Measurements from ENCODE around the gene MFSD11.
A peak's percentile ranks its signal among the peaks of the same experiment; 100 is the strongest.
"Not testable (repeated sequence)": the region's sequence is repeated elsewhere in the genome, so short reads cannot be mapped to it uniquely, and the experiment has no call there.

Gene MFSD11

DNA sequence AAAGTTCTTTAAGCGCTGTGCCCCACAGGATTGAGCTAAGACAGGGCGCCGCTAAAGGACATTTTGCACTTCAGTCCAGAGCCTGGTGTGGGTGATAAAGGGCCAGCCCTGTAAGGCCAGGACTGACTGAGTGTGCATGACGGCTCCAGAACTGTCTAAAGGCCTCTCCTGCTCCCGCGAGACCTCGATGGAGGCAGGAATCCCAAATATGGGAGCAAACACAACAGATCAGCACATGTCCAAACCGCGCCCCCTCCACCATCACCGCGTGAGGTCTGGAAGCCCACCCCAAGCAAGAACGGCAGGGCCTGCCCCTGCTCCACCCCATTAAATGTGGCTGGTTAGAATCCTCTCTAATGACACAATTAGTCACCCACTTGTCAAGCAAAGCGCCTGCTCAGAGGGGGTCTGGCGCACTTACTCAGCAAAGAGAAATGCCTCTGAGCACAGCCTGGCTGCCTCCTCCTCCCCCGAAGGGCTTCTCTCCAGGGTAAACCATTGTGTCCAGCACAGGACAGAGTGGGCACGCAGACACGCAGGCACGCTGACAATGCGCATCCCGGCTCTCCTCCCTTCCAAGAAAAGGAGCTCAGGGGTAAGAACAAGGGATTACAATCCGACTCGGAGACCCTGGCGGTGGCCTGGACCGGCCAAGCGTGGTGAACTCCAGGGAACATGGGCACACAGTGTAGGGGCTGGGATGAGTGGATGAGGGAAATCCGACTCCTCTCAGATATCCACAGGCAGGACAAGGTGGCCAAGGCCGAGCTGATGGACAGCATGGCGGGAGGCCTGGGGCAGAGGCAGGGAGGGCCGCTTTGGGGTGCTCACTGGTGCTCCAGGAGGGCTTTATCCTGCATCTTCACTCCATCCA is 28.6 kb upstream of the MFSD11 start:
- DNase-seq: no peak

DNA sequence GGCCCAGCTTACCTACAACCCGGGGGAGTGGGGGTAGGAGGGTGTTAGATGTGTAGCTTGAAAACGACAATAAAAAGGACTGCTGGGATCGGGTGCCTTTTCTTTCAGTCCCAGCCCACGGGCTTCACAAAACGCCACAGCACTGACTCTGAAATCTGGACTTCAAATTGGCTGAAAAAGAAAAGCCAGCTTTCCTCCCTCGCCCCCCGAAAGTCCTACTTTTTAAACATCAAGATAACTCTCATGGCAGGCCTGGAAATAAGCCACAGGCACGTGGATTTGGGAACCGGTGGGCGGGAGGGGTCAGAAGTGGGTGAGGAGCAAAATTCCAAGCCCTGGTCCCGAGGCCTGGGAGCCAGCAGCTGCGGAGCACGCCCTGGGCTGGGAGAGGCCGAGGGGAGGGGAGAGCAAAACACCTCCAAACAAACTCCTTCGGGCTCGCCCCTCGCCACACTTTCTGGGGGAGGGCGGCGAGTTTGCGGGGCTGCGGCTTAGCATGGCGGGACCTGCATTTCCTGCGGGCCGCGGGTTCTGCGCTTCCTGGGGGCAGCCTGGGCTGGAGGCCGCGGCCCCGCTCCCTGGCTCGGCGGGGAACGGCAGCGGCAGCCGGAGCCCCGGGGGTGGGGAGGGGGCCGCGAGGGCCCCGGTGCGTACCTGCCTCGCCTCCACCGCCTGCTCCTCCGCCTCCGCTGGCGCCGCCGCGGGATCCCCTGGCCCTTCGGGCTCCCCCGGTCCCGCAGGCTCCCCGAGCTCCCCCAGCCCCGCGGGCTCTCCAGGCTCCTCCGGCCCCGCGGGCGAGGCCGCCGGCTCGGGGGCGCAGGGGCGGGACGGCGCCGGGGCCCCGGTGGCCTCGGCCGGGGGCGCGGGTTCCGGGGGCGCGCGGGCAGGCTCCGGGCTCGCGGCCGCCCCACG is 27.7 kb upstream of the MFSD11 start:
- DNase-seq: not testable (repeated sequence)

- DNase-seq: no peak
These were observed 26.9 kb upstream of the MFSD11 start, which contains the start of gene MXRA7 for GRCh38 chr17:76710863-76711611. MXRA7 (minus strand) TSS chr17:76710965; CDS start chr17:76710946, 19 bp downstream.

- DNase-seq: not testable (repeated sequence)
These were observed 25.6 kb upstream of the MFSD11 start for GRCh38 chr17:76712321-76712720.

- no peak for DNase-seq
These were observed 24.2 kb upstream of the MFSD11 start for GRCh38 chr17:76713765-76714164.

GRCh38 chr17:76714336-76714735 is 23.6 kb upstream of the MFSD11 start:
- no peak for DNase-seq

GRCh38 chr17:76714822-76715495 is 23.0 kb upstream of the MFSD11 start:
- peak; percentile 80 for DNase-seq

DNA sequence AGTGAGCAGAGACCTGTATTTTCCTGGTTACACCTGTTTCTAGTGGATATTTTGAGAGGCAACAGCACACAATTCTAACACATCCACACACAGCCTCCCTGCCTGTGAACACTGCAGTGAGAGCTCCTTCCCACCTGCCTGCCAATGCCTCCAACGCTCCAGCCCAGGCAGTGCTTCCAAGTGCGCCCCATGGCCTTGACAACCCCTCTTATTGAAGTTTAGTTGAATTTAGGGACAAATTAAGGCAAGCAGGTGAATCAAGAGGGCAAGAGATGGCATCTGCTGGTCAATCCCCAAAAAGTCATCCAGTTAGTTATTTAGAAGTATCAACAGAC is 22.5 kb upstream of the MFSD11 start:
- no peak for DNase-seq

- DNase-seq: peak; percentile 92
These were observed 21.6 kb upstream of the MFSD11 start for GRCh38 chr17:76716146-76716838.

DNA sequence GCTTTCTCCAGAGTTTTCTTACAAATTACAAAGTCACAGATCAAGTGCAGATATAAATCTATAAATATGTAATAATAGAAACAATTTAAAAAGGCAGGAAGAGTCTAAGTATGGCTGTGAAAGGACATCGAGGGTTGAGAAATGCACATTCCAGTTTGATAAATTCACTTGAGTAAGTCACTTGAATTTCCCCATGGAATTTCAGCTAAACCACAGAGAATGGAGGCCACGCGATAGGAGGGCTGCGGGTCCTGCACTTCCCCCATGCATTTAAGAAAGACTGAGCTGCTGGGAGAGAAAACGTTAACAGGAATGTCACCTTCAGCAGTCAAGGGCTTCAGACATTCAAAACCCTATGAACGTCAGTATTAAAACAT is 21.1 kb upstream of the MFSD11 start:
- DNase-seq: no peak

DNA sequence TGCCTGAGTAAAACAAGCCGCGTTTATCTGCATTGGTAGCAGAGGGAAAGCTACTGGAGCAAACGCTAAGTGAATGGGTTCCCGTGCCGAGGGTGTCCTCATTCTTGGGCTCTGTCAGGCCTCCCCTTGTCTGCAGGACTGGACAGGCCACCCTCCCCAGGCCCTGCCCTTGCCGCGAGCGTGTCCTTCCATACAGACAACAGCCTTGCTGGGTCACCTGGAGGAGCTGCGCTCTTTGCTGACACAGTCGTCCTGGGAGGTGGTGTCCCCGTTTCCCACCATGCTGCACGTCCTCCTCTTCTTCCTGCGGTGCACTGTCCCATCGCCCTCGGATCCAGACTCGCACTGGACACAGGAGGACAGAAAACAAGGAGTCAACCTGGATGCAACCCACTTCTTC is 19.4 kb upstream of the MFSD11 start:
- DNase-seq: no peak

GRCh38 chr17:76720211-76720610 is 17.7 kb upstream of the MFSD11 start:
- DNase-seq: no peak

- DNase-seq: no peak
These were observed 17.0 kb upstream of the MFSD11 start for GRCh38 chr17:76720941-76721340.

DNA sequence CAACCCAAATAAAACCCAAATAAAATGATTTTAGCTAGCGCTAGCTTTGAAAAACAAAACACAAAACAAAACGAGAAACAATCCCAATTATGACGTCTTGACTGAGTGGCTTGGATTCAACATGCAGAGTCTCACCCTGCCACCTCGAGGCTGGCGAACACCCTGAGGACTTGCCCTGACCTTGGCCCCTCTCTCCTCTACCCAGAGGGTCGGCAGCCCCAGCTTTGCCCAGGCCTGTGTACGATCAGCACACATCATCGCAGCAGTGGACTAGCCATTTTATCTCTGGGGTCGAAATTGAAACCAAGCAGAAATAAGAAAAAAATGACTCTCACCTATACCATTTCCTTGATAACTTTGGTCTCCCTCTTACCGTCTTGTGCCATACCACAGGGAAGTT is 16.5 kb upstream of the MFSD11 start:
- no peak for DNase-seq

- no peak for DNase-seq
These were observed 15.6 kb upstream of the MFSD11 start for GRCh38 chr17:76722279-76722678.

DNA sequence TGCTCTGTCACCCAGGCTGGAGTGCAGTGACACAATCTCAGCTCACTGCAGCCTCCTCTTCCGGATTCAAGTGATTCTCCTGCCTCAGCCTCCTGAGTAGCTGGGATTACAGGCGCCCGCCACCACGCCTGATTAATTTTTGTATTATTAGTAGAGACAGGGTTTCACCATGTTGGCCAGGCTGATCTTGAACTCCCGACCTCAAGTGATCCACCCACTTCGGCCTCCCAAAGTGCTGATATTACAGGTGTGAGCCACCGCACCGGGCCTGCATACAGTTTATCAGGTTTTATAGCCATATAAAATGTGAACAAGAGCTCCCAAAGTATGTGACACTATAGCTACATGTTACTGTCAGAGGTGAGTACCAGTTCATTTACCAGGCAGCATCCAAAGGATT is 14.9 kb upstream of the MFSD11 start:
- DNase-seq: not testable (repeated sequence)

- no peak for DNase-seq
These were observed 14.1 kb upstream of the MFSD11 start for GRCh38 chr17:76723812-76724211.

DNA sequence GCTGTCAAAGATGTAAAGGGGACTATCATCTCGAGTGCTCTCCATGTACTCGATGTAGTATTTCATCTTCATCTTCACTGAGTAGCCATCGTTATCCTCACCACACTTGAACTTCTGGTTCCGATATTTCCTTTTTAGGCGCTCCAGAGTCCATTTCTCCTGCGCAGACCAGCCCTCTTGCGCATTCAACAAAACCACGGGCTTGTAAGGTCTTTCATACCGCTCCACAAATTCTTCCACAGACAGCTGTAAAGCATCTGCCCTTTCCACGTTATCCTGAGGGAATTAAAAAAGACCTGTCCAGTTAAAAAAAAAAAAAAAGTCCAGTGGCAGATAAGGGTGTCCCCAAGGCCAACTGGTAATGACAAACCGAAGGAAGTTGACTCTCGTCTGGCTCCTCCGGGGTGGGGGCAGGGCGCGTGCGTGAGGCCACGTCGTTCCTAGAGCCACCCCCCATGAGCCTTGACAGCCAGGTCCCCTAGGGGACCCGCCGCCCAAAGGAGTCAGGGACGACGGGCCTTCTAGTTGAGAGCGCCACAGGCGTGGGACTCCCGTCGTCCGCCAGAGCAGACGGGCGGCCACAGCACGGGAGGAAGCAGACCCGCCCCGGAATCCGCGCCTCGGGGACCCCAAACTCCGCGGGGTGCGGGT is 12.2 kb upstream of the MFSD11 start:
- peak; percentile 80 for DNase-seq

DNA sequence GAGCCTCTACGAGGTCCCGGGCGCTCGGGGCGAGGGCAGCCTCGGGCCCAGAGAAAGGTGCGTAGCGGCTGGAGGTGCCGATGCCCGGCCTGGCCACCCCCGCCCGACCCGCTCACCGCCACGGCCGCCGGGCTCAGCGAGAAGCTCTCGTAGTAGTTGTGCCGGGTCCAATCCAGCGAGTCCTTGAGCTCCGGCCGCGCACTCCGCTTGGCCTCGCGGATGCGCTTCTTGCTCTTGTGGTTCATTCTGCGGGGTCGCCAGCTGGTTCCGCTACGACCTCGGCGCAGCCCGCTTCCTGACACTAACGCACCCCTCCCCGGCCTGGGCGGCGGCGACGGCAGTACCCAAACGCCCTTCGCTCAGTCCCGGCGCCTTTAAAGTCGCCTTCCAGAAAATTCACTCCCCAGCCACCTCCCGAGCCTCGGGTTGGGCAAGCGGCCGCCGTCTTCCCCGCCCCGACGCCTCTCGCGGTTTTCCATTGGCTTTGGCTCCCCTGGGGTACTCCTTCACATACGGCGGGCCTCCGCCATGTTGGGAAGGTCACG is 11.6 kb upstream of the MFSD11 start, which contains the start of gene JMJD6:
Gene JMJD6 (minus strand): TSS at position 376 of the 545 bp plus-strand sequence. CDS start 131 bp downstream, at position 245.
- DNase-seq: peak; percentile 95

- peak; percentile 76 for DNase-seq
These were observed 10.9 kb upstream of the MFSD11 start, which contains the start of gene METTL23 for GRCh38 chr17:76726776-76727718. METTL23 (plus strand) TSS chr17:76726839; CDS start chr17:76729711, 2,872 bp downstream.
